Mucosa of rectum (tissue), 2 donors: ENCODE measurements around the gene SRPK3.
A peak's percentile ranks its signal among the peaks of the same experiment; 100 is the strongest.

Experiments used
- H3K27ac ChIP-seq, 2 donors: one replicate each; pipeline ENCODE4 v1.7.0; 2013; ENCODE audit warnings: inconsistent platforms in 2 of 2, low read depth in 2 of 2, low read length in 2 of 2
- H3K27me3 ChIP-seq, 2 donors: one replicate each; pipeline ENCODE4 v1.7.0; 2013; ENCODE audit warnings: low read length in 2 of 2; ENCODE audit not compliant: control insufficient read depth in 2 of 2, insufficient read depth in 2 of 2
- H3K36me3 ChIP-seq, 2 donors: one replicate each; pipeline ENCODE4 v1.7.0; 2013; ENCODE audit warnings: low read length in 2 of 2; ENCODE audit not compliant: control insufficient read depth in 2 of 2, insufficient read depth in 2 of 2
- H3K4me1 ChIP-seq, 2 donors: one replicate each; pipeline ENCODE4 v1.7.0; 2013; ENCODE audit warnings: low read length in 2 of 2, mild to moderate bottlenecking in 1 of 2; ENCODE audit not compliant: control insufficient read depth in 2 of 2, insufficient read depth in 2 of 2
- H3K4me3 ChIP-seq, 2 donors: one replicate each; pipeline ENCODE4 v1.7.0; 2013; ENCODE audit warnings: low read length in 2 of 2
- H3K9ac ChIP-seq, 2 donors: one replicate each; pipeline ENCODE4 v1.7.0; 2013; ENCODE audit warnings: low read length in 2 of 2, low read depth in 1 of 2, mild to moderate bottlenecking in 1 of 2
- H3K9me3 ChIP-seq, 2 donors: one replicate each; pipeline ENCODE4 v1.7.0; 2013; ENCODE audit warnings: low read length in 2 of 2; ENCODE audit not compliant: control insufficient read depth in 2 of 2
- donor health status: healthy.
- donor health status: Normal muscosa, but diverticular disease.

SRPK3 gene

DNA sequence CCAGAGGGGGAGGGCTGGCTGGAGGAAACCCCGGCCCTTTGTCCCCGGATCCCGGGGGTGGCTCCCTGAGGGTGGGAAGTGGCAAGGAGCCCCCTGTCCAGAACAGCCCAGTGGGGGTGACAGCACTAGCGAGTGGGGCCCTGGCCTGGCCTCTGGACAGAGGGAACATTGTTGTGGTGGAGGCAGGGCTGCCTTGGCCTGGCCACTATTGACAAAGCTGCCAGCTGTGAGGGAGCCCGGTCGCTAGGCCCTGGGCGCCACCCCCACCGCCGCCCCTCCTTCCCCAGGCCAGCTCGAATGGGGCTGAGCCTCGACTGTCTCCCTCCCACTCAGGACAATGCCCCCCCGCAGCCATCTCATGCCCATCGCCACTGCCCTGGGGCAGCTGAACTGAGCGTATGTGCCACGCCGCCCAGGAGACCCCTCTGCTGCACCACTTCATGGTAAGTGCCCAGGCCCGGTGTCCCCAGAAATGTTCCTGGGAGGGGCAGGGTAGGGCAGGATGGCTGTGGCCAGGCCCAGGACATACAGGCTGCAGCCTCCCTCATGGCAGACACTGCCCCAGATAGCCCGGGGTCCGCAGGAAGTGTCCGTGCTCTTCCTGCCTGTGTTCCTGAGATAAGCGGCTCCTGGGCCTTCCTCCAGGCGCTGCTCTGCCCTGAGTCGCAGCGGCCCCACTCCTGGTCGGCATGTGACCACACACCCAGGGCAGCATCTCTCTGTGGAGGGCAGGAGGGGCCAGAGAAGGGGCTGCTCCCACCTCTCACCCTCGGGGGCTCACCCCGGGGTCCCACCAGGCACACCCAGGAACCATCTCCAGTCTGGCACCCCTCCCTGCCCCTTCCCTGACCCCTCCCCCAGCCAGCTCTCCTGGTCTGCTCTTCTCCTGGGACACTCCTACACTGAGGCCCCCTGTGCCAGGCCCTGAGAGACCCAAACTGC is 15.4 kb upstream of the SRPK3 start:
- no peak overlapping the region for H3K9ac ChIP-seq
- no peaks in the 10 kb centered on the region for H3K36me3 ChIP-seq
- peak overlapping the region in 1 of 2 donors; percentile 38 for H3K27ac ChIP-seq
- H3K4me3 ChIP-seq = no peak overlapping the region
- H3K4me1 ChIP-seq = peaks cover 0 to 4% of the 10 kb centered on the region in 2 donors
- H3K9me3 ChIP-seq = no peaks in the 10 kb centered on the region
- H3K27me3 ChIP-seq = peaks cover 0 to 4% of the 10 kb centered on the region in 2 donors

DNA sequence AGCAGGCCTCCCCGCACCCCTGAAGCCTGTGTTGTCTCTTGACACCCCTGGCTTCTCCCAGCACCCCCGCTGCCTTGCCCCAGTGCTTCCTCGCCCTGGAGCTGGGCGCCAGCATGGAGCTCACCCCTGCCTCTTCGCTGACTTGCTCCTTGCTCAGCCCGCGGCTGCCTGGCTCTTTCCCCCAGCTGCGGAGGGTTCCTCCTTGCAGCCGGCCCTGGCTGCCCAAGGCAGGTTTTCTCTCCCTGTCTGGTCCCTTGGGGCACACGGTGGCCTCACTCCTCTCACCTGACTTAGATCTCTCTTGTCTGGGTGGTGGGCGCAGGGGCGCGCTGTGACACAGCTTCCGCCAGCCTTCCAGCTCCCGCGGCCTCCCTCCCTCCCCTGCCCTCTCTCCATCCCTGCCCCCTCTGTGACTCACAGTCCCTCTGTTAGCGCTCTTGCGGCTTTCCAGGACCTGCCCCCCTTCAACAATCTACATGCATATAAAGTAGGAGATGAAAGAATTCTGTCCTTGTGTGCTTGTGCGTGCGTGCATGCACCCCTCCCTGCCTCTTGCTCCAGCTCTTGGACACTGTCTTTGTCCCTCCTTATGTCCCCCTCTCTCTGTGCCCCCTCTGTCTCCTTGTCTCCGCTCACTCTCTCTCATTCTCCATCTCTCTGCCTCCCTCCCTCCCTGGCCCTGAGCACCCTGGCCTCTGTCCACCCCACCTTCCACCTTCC is 14.6 kb upstream of the SRPK3 start:
- no peak overlapping the region for H3K4me3 ChIP-seq
- H3K27ac ChIP-seq = peak overlapping the region in 1 of 2 donors; percentile 38
- peaks cover 0 to 4% of the 10 kb centered on the region in 2 donors for H3K27me3 ChIP-seq
- H3K36me3 ChIP-seq = no peaks in the 10 kb centered on the region
- H3K4me1 ChIP-seq = peaks cover 0 to 4% of the 10 kb centered on the region in 2 donors
- H3K9ac ChIP-seq = no peak overlapping the region
- H3K9me3 ChIP-seq = no peaks in the 10 kb centered on the region

DNA sequence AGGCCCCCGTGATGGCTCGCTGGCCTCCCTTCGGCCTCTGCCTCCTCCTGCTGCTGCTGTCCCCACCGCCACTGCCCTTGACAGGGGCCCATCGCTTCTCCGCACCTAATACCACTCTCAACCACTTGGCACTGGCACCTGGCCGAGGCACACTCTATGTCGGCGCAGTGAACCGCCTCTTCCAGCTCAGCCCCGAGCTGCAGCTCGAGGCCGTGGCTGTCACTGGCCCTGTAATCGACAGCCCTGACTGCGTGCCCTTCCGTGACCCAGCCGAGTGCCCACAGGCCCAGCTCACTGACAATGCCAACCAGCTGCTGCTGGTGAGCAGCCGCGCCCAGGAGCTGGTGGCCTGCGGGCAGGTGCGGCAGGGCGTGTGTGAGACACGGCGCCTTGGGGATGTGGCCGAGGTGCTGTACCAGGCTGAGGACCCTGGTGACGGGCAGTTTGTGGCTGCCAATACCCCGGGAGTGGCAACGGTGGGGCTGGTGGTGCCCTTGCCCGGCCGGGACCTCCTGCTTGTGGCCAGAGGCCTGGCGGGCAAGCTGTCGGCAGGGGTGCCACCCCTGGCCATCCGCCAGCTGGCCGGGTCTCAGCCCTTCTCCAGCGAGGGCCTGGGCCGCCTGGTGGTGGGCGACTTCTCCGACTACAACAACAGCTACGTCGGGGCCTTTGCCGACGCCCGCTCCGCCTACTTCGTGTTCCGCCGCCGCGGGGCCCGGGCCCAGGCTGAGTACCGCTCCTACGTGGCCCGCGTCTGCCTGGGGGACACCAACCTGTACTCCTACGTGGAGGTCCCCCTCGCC is 13.8 kb upstream of the SRPK3 start:
- no peak overlapping the region for H3K27ac ChIP-seq

DNA sequence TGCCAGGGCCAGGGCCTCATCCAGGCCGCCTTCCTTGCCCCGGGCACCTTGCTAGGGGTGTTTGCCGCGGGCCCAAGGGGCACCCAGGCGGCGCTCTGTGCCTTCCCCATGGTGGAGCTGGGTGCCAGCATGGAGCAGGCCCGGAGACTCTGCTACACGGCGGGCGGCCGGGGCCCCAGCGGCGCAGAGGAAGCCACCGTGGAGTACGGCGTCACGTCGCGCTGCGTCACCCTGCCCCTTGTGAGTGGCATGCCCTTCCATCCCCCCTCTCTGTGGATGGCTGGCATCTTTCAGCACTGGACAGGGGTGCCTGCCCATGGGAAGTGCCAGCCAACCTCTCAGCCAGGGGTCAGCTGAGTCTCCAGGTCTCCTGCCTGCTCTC is 13.2 kb upstream of the SRPK3 start:
- Histone ChIP-seq H3K9ac (no peak overlapping the region), H3K9me3 (no peaks in the 10 kb centered on the region), H3K36me3 (no peaks in the 10 kb centered on the region), H3K4me1 (peaks cover 0 to 4% of the 10 kb centered on the region in 2 donors), H3K27me3 (peaks cover 0 to 1% of the 10 kb centered on the region in 2 donors), H3K4me3 (no peak overlapping the region), H3K27ac (no peak overlapping the region)

More for the DNA sequence above, 13.8 kb upstream of the SRPK3 start:
- H3K27me3 ChIP-seq = peaks cover 0 to 1% of the 10 kb centered on the region in 2 donors
- H3K36me3 ChIP-seq = no peaks in the 10 kb centered on the region
- peaks cover 0 to 4% of the 10 kb centered on the region in 2 donors for H3K4me1 ChIP-seq
- no peak overlapping the region for H3K4me3 ChIP-seq
- no peaks in the 10 kb centered on the region for H3K9me3 ChIP-seq
- no peak overlapping the region for H3K9ac ChIP-seq

DNA sequence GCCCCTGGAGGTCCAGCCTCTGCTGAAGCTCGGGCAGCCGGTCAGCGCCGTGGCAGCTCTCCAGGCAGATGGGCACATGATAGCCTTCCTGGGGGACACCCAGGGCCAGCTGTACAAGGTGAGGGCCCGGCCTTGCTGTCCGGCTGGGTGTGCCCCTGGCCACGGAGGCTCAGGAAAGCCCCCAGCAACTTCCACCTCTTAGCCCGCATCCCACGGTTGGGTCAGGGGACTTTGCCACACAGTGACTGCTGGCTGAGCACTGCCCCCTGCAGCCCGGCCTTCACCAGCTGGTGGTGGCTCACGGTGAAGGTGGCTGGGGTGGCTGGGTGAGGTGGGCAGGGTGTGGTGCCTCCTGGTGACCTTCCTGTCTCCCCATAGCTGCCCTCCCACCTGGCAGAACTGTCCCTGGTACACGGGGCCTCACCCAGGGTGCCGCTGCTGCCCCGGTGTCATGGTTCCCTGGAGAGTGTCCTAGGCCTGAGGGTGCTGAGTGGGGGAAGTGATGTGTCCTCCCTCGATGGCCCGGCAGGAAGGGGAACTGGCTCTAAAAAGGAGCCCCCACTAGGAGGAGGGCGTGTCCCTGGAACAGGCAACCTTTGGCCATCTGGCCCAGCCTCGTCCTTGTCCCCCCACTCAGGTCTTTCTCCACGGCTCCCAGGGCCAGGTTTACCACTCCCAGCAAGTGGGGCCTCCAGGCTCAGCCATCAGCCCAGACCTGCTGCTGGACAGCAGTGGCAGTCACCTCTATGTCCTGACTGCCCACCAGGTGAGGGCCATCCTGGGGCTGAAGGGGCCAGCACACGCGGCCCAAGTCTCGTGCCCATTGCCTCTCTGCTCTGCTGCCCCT is 12.3 kb upstream of the SRPK3 start:
- no peaks in the 10 kb centered on the region for H3K36me3 ChIP-seq
- peaks cover 0 to 4% of the 10 kb centered on the region in 2 donors for H3K4me1 ChIP-seq
- H3K9me3 ChIP-seq = no peaks in the 10 kb centered on the region
- H3K4me3 ChIP-seq = no peak overlapping the region
- peaks cover 0 to 1% of the 10 kb centered on the region in 2 donors for H3K27me3 ChIP-seq
- no peak overlapping the region for H3K9ac ChIP-seq
- H3K27ac ChIP-seq = no peak overlapping the region

DNA sequence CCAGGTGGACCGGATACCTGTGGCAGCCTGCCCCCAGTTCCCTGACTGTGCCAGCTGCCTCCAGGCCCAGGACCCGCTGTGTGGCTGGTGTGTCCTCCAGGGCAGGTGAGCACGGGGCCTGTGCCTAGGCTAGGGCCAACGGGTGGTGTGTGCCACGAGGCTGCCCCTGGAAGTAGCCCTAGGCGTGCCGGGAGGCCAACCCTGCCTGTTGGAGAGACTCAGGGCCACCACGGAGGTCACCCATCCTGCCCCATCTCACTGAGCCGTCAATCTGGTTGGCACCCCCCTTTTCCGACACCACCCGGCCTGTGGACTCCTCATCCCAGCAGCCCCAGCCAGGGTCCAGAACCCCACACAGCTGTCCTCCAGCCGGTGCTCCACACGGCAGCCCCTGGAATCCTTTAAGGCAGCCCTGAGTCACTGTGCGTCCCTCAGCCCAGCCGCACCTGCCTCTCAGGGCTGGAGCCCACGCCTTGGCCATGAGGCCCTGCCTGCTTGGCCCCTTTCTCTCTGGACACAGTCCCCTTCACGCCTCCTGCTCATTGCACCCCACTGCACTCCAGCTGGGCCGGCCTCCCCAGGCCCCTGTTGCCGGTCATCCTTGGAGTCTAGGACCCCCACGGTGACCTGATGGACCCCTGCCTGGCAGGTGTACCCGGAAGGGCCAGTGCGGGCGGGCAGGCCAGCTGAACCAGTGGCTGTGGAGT is 11.5 kb upstream of the SRPK3 start:
- Histone ChIP-seq H3K27ac (no peak overlapping the region), H3K27me3 (peaks cover 0 to 1% of the 10 kb centered on the region in 2 donors), H3K36me3 (no peaks in the 10 kb centered on the region), H3K4me1 (peaks cover 0 to 4% of the 10 kb centered on the region in 2 donors), H3K9ac (no peak overlapping the region), H3K4me3 (no peak overlapping the region), H3K9me3 (no peaks in the 10 kb centered on the region)

DNA sequence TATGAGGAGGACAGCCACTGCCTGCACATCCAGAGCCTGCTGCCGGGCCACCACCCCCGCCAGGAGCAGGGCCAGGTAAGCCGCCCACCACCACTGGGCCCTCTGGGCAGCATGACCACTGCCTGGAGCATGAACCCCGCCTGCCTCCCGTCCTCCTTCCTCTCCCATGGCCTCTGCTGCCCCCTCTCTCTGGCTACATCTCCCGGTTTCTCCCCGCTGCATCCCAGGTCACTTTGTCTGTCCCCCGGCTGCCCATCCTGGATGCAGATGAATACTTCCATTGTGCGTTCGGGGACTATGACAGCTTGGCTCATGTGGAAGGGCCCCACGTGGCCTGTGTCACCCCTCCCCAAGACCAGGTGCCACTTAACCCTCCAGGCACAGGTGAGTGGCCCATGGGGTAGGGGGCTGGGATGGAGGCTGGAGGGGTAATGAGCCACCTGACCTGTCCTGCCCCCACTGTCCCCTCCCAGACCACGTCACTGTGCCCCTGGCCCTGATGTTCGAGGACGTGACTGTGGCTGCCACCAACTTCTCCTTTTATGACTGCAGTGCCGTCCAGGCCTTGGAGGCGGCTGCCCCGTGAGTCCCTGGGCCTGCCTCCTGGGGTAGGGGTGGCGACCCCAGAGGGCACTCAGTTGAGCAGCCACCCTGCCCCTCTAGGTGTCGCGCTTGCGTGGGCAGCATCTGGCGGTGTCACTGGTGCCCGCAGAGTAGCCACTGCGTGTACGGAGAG is 10.8 kb upstream of the SRPK3 start:
- H3K9ac ChIP-seq = no peak overlapping the region
- peaks cover 0 to 1% of the 10 kb centered on the region in 2 donors for H3K27me3 ChIP-seq
- no peaks in the 10 kb centered on the region for H3K9me3 ChIP-seq
- peaks cover 0 to 4% of the 10 kb centered on the region in 2 donors for H3K4me1 ChIP-seq
- no peak overlapping the region for H3K27ac ChIP-seq
- H3K4me3 ChIP-seq = no peak overlapping the region
- H3K36me3 ChIP-seq = no peaks in the 10 kb centered on the region

DNA sequence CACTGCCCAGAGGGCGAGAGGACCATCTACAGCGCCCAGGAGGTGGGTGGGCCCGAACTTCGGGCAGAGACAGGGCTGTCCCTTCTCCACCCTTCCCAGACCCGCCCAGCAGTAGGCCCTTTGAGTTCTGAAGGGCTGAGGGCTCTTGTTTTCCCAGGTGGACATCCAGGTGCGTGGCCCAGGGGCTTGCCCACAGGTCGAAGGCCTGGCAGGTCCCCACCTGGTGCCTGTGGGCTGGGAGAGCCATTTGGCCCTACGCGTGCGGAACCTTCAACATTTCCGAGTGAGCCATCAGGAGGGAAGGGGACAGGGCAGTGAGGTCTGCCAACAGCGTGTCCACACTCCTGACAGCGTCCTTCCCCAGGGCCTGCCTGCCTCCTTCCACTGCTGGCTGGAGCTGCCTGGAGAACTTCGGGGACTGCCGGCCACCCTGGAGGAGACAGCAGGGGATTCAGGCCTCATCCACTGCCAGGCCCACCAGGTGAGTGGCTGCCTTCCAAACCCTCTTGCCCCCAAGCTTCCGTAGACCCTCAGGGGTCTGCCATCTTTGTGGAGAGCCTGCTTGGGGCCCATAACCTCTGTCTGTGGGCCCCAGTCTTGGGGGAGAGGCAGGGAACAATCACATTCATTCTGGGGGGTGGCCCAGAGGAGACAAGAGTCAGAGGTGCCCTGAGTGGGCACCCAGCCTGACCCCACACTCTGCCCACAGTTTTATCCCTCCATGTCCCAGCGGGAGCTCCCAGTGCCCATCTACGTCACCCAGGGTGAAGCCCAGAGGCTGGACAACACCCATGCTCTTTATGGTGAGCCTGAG is 10.0 kb upstream of the SRPK3 start:
- no peak overlapping the region for H3K4me3 ChIP-seq
- no peak overlapping the region for H3K9ac ChIP-seq
- H3K27ac ChIP-seq = no peak overlapping the region
- H3K36me3 ChIP-seq = no peaks in the 10 kb centered on the region
- no peaks in the 10 kb centered on the region for H3K9me3 ChIP-seq
- H3K4me1 ChIP-seq = peaks cover 0 to 4% of the 10 kb centered on the region in 2 donors
- peaks cover 0 to 1% of the 10 kb centered on the region in 2 donors for H3K27me3 ChIP-seq
